ENCODE data around the gene TMEM120A. TPM values are rescaled to one million over a fixed set of nuclear protein-coding genes. Genes with fewer than 3 reads are reported as not detected.

Gene TMEM120A
- polyA plus RNA-seq, 1 of the 3 experiments (the other 2 are of a cell fraction), result 59.8 TPM

DNA sequence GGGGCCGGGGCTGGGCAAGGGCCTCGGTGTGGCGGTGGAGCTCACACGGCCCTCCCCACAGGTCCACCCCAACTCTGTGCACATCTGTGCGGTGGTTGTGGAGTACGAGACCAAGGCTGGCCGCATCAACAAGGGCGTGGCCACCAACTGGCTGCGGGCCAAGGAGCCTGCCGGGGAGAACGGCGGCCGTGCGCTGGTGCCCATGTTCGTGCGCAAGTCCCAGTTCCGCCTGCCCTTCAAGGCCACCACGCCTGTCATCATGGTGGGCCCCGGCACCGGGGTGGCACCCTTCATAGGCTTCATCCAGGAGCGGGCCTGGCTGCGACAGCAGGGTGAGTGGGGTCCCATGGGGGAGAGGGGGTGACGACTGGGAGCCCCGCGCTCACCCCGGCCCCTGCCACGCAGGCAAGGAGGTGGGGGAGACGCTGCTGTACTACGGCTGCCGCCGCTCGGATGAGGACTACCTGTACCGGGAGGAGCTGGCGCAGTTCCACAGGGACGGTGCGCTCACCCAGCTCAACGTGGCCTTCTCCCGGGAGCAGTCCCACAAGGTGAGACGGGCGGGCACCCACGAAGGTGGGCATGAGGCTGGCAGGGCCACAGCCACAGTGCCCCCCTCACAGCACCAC lies 8.8 kb downstream of the TMEM120A start:
- WGBS (ENCODE audit: low lambda C conversion rate), result 94% methylated on average over 32 of the region's 41 CpGs
- Histone ChIP-seq H3K36me3 (replicated peaks in 1 of 2; ENCODE audit: control insufficient read depth in 1 of 2, insufficient read depth in 2 of 2, low read length in 1 of 2) (peaks cover 13 to 64% of the 10 kb centered on the region in 2 experiments), H4K20me1 (ENCODE audit: insufficient read depth) (no peaks in the 10 kb centered on the region), H3K9me3 (no peaks in the 10 kb centered on the region), H3K27ac (ENCODE audit: low read depth in 2 of 2, low read length in 1 of 2) (no peak overlapping the region), H3K4me2 (no peak overlapping the region), H3K4me1 (ENCODE audit: control insufficient read depth in 1 of 2, insufficient read depth in 2 of 2, low read depth in 1 of 2, low read length in 1 of 2) (peaks cover 0 to 13% of the 10 kb centered on the region in 2 experiments; a peak in 1 of 4 replicates), H3K4me3 (ENCODE audit: low read depth in 2 of 2, low read length in 1 of 2) (no peak overlapping the region), H3F3A (replicated peaks; ENCODE audit: insufficient read depth) (no peaks in the 10 kb centered on the region), H3K9ac (no peak overlapping the region), H3K9me2 (no peaks in the 10 kb centered on the region), H2AFZ (ENCODE audit: low read depth) (no peak overlapping the region), H3K79me2 (ENCODE audit: insufficient read depth) (no peaks in the 10 kb centered on the region), H3K27me3 (ENCODE audit: insufficient read depth) (no peaks in the 10 kb centered on the region)
- ChIA-PET POLR2A (no interaction called here), CTCF (interaction anchor here (1.1 to 1.2 kb wide), 3 partner anchors 10 to 119 kb away, joined by 3 to 4 read pairs (median 4); no protein-coding TSS in a partner anchor)
- no peak for TF ChIP-seq GABPA (IDR thresholded peaks at IDR 0.05; ENCODE audit: low read depth)
- TF ChIP-seq TCF12 (IDR thresholded peaks at IDR 0.05), result no peak
- no peak for TF ChIP-seq FOXM1 (IDR thresholded peaks at IDR 0.05; ENCODE audit: low read depth)
- no peak for TF ChIP-seq SIN3A (IDR thresholded peaks at IDR 0.05; ENCODE audit: borderline replicate concordance, low read depth, low read length)
- DNase-seq, result peak; percentile 43

DNA sequence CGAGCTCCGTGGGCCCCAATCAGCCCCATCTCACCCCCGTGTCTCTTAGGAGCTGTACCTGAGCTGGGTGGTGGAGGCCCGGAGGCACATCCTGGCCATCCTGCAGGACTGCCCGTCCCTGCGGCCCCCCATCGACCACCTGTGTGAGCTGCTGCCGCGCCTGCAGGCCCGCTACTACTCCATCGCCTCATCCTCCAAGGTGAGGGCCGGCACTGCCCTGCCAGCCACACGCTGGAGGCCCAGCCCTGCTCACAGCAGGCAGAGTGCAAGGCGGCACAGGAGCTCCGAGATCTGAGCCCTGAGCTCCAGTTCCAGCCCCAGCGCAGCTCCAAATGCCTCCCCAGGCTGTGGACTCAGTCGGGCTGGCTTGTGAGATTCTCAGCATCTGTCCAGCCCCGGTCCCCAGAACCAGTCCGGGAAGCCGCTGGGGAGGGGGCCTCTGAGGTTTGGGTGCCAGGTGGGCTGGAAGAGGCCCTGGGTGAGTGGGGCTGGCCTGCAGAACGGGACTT lies 9.3 kb downstream of the TMEM120A start:
- Histone ChIP-seq H3K9me2 (no peaks in the 10 kb centered on the region), H3K4me2 (no peak overlapping the region), H3K36me3 (replicated peaks in 1 of 2; ENCODE audit: control insufficient read depth in 1 of 2, insufficient read depth in 2 of 2, low read length in 1 of 2) (peaks cover 16 to 70% of the 10 kb centered on the region in 2 experiments), H3K27ac (ENCODE audit: low read depth in 2 of 2, low read length in 1 of 2) (no peak overlapping the region), H3K79me2 (ENCODE audit: insufficient read depth) (no peaks in the 10 kb centered on the region), H3K4me3 (ENCODE audit: low read depth in 2 of 2, low read length in 1 of 2) (no peak overlapping the region), H3F3A (replicated peaks; ENCODE audit: insufficient read depth) (no peaks in the 10 kb centered on the region), H3K9me3 (no peaks in the 10 kb centered on the region), H2AFZ (ENCODE audit: low read depth) (no peak overlapping the region), H4K20me1 (ENCODE audit: insufficient read depth) (no peaks in the 10 kb centered on the region), H3K4me1 (ENCODE audit: control insufficient read depth in 1 of 2, insufficient read depth in 2 of 2, low read depth in 1 of 2, low read length in 1 of 2) (peaks cover 0 to 11% of the 10 kb centered on the region in 2 experiments; a peak in 1 of 4 replicates), H3K27me3 (ENCODE audit: insufficient read depth) (no peaks in the 10 kb centered on the region), H3K9ac (no peak overlapping the region)
- peak; percentile 43 for DNase-seq
- TF ChIP-seq TCF12 (IDR thresholded peaks at IDR 0.05) (no peak), TEAD4 (IDR thresholded peaks at IDR 0.05; ENCODE audit: borderline replicate concordance, insufficient read depth) (no peak), CHD2 (IDR thresholded peaks at IDR 0.05; ENCODE audit: low read length, partially characterized antibody) (no peak), GABPA (IDR thresholded peaks at IDR 0.05; ENCODE audit: low read depth) (no peak), ELF1 (IDR thresholded peaks at IDR 0.05) (no peak), SIN3A (IDR thresholded peaks at IDR 0.05; ENCODE audit: borderline replicate concordance, low read depth, low read length) (no peak), FOSL2 (IDR thresholded peaks at IDR 0.05; ENCODE audit: borderline replicate concordance, low read depth) (no peak), RAD21 (IDR thresholded peaks at IDR 0.05; ENCODE audit: low read length) (no peak), TAF1 (IDR thresholded peaks at IDR 0.05; ENCODE audit: borderline replicate concordance, low read depth, low read length) (no peak), EP300 (IDR thresholded peaks at IDR 0.05; ENCODE audit: borderline replicate concordance in 1 of 2, low read depth in 1 of 2, low read length in 1 of 2) (no peak)
- 85% methylated on average over 12 of the region's 21 CpGs for WGBS (ENCODE audit: low lambda C conversion rate)
- CTCF ChIA-PET, result interaction anchor here (1.1 to 1.2 kb wide), 2 partner anchors 35 to 118 kb away, joined by 3 to 4 read pairs; no protein-coding TSS in a partner anchor
- POLR2A ChIA-PET, result no interaction called here

Measured in SK-N-SH (cell line).